ENCODE measurements around the gene CMTM6.
"Not testable (repeated sequence)": the region's sequence is repeated elsewhere in the genome, so short reads cannot be mapped to it uniquely, and the experiment has no call there.

CMTM6 gene

DNA sequence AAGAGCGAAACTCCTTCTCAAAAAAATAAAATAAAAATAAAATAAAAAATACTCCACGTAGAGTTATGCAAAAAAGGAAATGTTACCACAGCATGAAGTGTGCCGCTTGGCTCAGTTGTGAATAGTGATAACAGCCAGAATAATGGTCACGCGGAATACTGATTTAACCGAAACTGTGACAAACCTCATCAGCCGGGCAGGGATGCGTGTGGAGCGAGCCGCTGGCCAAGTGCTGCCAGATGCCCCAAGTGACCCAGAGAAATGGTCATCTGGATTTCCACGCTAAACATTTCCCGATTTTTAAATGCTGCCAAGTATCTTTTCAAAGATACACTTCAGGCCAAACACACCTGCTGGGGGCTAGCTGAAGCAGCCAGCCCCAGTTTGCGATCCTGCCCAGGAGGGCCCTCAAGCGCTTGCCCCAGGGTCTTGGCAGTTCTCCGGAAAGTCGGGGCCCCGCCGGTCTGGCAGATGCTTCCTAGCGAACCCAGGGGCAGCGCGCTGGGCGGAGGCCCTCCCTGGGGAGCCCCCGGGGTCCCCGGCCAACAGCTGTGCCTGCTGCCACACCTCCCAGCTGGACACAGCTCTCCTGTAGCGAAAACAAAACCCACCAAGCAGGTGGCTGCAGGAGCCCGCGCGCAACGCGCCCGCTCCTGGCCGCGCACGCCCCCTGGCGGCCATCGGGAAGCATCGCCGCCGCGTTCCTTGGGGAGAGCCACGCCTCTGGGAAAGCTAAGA, 35.1 kb downstream of the CMTM6 start:
- TF ChIP-seq, protein P1, sequence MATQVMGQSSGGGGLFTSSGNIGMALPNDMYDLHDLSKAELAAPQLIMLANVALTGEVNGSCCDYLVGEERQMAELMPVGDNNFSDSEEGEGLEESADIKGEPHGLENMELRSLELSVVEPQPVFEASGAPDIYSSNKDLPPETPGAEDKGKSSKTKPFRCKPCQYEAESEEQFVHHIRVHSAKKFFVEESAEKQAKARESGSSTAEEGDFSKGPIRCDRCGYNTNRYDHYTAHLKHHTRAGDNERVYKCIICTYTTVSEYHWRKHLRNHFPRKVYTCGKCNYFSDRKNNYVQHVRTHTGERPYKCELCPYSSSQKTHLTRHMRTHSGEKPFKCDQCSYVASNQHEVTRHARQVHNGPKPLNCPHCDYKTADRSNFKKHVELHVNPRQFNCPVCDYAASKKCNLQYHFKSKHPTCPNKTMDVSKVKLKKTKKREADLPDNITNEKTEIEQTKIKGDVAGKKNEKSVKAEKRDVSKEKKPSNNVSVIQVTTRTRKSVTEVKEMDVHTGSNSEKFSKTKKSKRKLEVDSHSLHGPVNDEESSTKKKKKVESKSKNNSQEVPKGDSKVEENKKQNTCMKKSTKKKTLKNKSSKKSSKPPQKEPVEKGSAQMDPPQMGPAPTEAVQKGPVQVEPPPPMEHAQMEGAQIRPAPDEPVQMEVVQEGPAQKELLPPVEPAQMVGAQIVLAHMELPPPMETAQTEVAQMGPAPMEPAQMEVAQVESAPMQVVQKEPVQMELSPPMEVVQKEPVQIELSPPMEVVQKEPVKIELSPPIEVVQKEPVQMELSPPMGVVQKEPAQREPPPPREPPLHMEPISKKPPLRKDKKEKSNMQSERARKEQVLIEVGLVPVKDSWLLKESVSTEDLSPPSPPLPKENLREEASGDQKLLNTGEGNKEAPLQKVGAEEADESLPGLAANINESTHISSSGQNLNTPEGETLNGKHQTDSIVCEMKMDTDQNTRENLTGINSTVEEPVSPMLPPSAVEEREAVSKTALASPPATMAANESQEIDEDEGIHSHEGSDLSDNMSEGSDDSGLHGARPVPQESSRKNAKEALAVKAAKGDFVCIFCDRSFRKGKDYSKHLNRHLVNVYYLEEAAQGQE (IDR thresholded peaks at IDR 0.05; ENCODE audit: insufficient replicate concordance, low read depth) = no peak
- 0 out of 2 replicates have a peak, but pooled peaks have one; percentile 35 for TF ChIP-seq POLR2AphosphoS5 (IDR thresholded peaks at IDR 0.05; ENCODE audit: low read depth)
- TF ChIP-seq, protein P2, sequence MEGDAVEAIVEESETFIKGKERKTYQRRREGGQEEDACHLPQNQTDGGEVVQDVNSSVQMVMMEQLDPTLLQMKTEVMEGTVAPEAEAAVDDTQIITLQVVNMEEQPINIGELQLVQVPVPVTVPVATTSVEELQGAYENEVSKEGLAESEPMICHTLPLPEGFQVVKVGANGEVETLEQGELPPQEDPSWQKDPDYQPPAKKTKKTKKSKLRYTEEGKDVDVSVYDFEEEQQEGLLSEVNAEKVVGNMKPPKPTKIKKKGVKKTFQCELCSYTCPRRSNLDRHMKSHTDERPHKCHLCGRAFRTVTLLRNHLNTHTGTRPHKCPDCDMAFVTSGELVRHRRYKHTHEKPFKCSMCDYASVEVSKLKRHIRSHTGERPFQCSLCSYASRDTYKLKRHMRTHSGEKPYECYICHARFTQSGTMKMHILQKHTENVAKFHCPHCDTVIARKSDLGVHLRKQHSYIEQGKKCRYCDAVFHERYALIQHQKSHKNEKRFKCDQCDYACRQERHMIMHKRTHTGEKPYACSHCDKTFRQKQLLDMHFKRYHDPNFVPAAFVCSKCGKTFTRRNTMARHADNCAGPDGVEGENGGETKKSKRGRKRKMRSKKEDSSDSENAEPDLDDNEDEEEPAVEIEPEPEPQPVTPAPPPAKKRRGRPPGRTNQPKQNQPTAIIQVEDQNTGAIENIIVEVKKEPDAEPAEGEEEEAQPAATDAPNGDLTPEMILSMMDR (IDR thresholded peaks at IDR 0.05; ENCODE audit: insufficient read depth, low read length) = peak; percentile 90
- no peak for TF ChIP-seq SPI1 (IDR thresholded peaks at IDR 0.05; ENCODE audit: borderline replicate concordance, low read depth)
- TF ChIP-seq GABPA (IDR thresholded peaks at IDR 0.05; ENCODE audit: low read depth) = no peak
- H3K4me3 ChIP-seq (replicated peaks; ENCODE audit: insufficient read depth, low read length) = peak overlapping the region; percentile 32

DNA sequence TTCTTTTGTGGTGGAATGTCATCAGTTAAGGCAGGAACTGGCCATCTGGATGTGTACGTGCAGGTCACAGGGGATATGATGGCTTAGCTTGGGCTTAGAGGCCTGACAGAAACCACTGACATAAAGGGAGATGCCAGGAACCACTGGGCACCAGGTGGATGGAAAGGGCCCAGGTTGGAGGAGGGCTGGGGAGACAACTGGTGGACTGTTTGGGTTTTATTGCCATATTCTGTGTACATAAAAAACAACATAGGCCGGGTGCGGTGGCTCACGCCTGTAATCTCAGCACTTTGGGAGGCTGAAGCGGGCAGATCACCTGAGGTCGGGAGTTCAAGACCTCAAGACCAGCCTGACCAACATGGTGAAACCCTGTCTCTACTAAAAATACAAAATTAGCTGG, 35.8 kb downstream of the CMTM6 start:
- DNase-seq (ENCODE audit: low read depth in 1 of 2, low spot score in 1 of 2); H3K4me3 ChIP-seq (replicated peaks; ENCODE audit: insufficient read depth, low read length); H3K27me3 ChIP-seq (ENCODE audit: insufficient read depth, poor library complexity, severe bottlenecking); H3K27ac ChIP-seq (replicated peaks): not testable (repeated sequence)

More for the DNA sequence above, 35.1 kb downstream of the CMTM6 start:
- peak; percentile 62 to 63 for DNase-seq (ENCODE audit: low read depth in 1 of 2, low spot score in 1 of 2)
- Histone ChIP-seq H3K27ac (replicated peaks) (peak overlapping the region; percentile 65), H3K27me3 (ENCODE audit: insufficient read depth, poor library complexity, severe bottlenecking) (no peaks in the 10 kb centered on the region)

DNA sequence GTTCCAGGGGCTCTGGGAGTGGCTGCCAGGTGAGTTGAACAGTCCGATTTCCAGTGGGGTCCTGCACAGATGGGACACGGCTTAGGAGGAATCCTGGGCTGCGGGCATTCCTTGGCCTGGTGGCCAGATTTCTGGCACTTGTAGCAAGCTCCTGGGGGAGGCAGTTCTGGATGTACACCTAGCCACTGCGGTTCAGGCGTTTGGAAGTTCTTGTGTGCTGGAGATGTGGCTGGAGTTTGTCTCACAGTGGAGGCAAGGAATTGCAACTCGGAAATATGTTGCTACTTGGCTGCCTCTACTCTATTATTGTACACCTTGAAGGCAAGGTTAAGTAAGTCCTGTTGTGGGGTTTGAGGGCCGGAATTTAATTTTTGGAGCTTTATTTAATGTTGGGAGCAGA, 37.9 kb downstream of the CMTM6 start:
- not testable (repeated sequence) for H3K4me3 ChIP-seq (replicated peaks; ENCODE audit: insufficient read depth, low read length); H3K27me3 ChIP-seq (ENCODE audit: insufficient read depth, poor library complexity, severe bottlenecking); DNase-seq (ENCODE audit: low read depth in 1 of 2, low spot score in 1 of 2); H3K27ac ChIP-seq (replicated peaks)

DNA sequence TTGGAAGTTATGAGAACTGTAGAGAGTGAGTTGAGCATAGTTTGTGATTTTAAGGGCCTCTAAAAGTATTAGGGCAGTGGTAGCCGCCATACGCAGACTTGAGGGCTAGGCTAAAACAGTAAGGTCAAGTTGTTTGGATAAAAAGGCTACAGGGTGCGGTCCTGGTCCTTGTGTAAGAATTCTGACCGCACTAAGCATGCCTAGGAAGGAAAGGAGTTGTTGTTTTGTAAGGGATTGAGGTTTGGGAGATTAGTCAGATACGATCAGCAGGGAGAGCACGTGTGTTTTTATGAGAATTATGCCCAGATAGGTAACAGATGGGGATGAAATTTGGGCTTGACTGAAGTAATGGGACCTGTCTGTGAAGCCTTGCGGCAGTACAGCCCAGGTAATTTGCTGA, 39.2 kb downstream of the CMTM6 start:
- not testable (repeated sequence) for DNase-seq (ENCODE audit: low read depth in 1 of 2, low spot score in 1 of 2); H3K27ac ChIP-seq (replicated peaks)

DNA sequence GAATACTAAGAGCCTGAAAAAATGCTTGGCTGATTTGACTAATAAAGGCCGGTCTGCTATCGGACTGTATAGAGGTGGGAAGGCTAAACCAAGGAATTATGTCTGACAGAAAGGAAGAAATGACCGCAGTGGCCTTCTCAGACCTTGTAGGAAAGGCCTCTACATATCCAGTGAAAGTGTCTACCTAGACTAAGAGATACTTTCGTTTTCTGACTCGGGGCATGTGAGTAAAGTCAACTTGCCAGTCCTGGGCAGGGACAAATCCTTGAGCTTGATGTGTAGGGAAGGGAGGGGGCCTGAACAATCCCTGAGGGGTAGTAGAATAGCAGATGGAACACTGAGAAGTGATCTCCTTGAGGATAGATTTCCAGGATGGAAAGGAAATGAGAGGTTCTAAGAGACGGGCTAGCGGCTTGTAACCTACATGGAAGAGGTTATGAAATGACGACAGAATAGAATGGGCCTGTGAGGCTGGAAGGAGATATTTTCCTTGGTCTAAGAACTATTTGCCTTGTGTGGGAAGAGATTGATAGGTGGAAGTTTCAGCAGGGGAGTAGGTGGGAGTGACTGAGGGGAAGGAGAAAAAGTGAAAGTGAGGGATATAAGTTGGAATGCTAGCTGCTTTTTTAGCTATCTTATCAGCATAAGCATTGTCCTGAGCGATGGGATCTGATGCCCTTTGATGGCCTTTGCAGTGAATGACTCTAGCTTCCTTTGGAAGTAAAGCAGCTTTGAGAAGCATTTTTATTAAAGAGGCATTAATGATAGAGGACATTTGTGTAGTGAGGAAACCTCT, 40.3 kb downstream of the CMTM6 start:
- H3K27ac ChIP-seq (replicated peaks); H3K27me3 ChIP-seq (ENCODE audit: insufficient read depth, poor library complexity, severe bottlenecking); DNase-seq (ENCODE audit: low read depth in 1 of 2, low spot score in 1 of 2); H3K4me3 ChIP-seq (replicated peaks; ENCODE audit: insufficient read depth, low read length): not testable (repeated sequence)

More for the DNA sequence above, 39.2 kb downstream of the CMTM6 start:
- H3K4me3 ChIP-seq (replicated peaks; ENCODE audit: insufficient read depth, low read length); H3K27me3 ChIP-seq (ENCODE audit: insufficient read depth, poor library complexity, severe bottlenecking): not testable (repeated sequence)

DNA sequence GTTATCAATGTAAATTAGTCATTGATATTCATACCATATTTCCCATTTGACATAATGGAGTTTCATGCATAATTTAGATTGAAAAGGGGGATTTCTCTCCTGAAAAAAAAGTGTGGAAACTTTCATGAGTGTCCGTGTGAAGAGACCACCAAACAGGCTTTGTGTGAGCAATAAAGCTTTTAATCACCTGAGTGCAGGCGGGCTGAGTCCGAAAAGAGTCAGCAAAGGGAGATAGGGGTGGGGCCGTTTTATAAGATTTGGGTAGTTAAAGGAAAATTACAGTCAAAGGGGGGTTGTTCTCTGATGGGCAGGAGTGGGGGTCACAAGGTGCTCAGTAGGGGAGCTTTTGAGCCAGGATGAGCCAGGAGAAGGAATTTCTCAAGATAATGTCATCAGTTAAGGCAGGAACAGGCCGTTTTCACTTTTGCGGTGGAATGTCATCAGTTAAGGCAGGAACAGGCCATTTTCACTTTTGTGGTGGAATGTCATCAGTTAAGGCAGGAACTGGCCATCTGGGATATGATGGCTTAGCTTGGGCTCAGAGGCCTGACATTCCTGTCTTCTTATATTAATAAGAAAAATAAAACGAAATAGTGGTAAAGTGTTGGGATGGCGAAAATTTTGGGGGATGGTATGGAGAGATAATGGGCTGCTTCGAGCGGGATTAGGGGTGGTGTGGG, 41.7 kb downstream of the CMTM6 start:
- not testable (repeated sequence) for H3K4me3 ChIP-seq (replicated peaks; ENCODE audit: insufficient read depth, low read length); H3K27me3 ChIP-seq (ENCODE audit: insufficient read depth, poor library complexity, severe bottlenecking); H3K27ac ChIP-seq (replicated peaks); DNase-seq (ENCODE audit: low read depth in 1 of 2, low spot score in 1 of 2)
